Stimulated activated CD4-positive, alpha-beta T cell treated with anti-CD3 and anti-CD28 coated beads, TNF-alpha, amount 100 ng/mL, for 24 hours (primary cell): ENCODE results near the gene PPP4C.
"Not testable (repeated sequence)": the region's sequence is repeated elsewhere in the genome, so short reads cannot be mapped to it uniquely, and the experiment has no call there.

Experiments used
- DNase-seq, 3 experiments: peaks; one replicate each; pipeline ENCODE4 v3.0.0-alpha.2; 2020; ENCODE audit warnings: low read depth in 3 of 3

PPP4C gene

GRCh38 chr16:30075503-30076275, at the start of gene PPP4C:
TSS of gene PPP4C (plus strand) at chr16:30075994. CDS start at chr16:30076378, 384 bp downstream.
- peak; percentile 80 to 91 (median 82) for DNase-seq

DNA sequence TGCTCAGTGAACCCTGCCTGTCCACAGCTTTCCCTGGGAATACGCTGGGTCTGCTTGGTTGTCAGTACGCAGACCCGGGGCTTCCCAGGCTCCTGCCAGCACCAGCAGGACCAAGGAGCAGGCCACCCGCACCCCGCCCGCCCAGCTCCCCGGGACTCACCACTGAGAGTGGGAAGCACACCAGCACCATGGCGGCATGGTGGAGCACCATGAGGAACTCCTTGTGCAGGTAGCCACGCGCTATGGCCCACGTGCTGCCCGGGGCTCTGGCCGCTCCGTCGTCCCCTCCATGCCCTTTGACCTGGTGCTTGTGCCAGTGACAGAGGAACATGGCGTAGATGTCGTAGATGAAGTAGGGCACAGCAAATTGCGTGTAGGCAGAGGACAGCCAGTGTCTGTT, 49.3 kb upstream of the PPP4C start:
- no peak for DNase-seq

DNA sequence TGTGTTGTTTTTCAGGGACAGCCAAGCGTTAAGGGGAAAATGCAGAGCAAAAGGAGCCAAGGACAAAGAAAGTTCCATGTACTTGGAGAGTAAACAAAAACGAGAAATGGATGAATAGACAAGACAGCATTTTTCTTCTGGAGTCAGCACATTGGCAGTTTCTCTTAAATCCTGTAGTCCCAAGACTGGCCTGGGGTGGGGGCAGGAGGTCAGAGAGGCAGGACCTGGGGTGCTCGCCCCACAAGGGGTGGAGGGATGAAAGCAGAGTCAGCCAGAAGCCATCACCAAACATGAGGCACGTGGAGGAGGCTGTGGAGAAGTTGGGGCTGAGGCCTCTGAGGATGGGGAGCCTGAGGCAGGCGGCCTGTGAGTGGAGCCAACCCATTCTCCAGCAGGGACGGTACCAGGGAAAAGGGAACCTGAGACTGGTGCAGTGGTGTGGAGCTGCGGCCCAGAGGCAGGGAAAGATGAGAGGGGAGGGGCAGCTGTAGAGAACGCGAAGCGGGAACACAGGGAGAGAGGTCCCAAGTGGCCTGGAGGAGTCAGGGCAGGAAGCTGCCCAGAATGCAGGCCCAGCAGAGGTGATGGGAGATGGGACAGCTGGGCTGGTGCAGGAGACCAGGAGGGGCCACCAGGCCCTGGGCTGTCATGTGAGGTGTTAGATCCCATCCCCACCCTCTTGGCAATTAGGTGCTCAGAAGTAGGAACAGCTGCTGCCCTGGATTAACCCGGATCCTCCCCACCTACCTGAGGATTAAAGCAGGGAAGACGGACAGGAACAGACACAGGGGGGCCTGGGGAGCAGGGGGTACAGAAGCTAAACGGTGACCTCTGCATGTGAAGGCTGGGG, 48.0 kb upstream of the PPP4C start:
- no peak for DNase-seq

DNA sequence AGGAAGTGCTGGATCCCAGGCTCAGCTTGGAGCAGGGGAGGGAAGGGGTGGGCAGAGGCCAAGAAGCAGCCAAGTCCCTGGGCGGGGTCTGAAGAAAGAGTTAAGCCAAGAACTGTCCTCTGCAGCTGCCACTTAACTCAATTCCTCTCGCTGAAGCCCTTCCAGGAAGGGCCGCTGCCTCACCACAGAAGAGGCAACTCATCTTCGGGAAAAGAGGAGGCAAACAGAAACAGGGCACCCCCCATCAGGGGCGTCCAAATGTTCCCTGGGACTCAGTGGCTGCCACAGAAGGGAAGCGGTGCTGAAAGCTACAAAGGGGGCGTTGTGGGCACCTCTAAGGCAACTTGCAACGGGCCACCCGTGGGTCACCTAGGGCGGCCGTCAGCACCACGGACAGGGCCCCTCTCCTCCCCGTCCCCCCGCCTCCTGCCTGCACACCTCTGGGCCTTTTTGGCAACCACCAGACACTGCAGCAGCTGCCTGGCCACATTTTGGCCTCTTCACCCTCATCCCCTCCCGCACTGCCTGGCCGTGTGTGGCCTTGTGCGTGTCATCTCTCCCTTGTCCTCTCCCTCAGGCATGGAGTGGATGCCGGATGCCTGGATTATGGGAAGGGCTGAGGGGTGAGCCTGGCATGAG, 47.2 kb upstream of the PPP4C start:
- DNase-seq = no peak

GRCh38 chr16:30030011-30030685, 45.6 kb upstream of the PPP4C start:
- DNase-seq = no peak

GRCh38 chr16:30030841-30031413, 44.9 kb upstream of the PPP4C start, which contains the start of gene TLCD3B:
TSS of gene TLCD3B (minus strand) at chr16:30031271. CDS start at chr16:30030527, 744 bp downstream.
- no peak for DNase-seq

DNA sequence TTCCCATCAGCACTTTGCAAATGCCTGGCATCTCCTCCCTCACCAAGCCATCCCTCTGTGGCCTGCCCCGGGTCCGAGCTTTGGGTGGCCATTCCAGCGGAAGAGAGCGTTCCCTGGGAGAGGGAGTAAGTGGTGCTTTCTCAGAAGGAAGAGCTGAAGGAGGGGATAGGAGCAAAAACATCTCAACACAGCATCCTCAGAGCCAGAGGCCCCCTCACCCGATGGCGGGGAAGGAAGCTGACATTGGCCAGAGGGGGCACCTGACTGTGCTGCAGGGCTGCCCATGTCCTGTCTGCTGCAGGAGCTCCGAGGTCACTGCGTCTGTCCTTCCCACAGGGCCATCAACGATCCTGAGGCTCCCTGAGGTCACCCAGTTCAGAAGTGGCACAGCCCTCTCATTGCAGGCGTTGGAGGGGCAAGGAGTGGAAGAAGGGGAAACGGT, 44.3 kb upstream of the PPP4C start:
- DNase-seq = no peak

DNA sequence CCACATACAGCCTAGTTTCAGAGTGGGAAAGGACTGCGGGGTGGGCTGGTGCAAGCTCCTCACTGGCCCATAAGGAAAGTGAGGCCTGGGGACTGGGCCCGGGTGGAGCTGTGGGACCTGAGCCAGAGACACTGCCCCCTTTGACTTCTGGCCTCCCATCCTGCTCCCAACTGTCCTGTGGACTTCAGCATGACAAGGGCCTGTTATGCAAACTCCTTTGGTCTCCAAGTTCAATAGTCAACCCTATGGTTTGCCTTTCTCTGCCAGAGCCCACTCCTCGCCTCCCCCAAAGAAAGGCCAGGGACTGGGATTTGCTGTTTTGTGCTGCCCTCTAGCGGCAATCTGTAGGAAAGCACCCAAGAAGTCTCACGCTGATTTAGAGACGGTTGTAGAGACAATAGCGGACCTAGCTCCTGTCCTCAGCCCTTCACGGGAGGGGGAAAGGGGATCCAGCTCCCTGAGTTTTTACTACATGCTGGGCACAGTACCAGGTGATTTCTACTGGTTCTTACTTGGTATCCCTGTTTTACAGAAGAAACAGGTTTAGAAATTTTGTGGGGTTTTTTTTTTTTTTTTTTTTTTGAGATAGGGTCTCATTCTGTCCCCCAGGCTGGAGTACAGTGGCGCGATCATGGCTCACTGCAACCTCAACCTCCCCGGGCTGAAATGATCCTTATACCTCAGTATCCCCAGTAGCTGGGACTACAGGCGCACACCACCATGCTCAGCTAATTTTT, 43.5 kb upstream of the PPP4C start:
- peak; percentile 46 to 61 (median 59) for DNase-seq

GRCh38 chr16:30033270-30033669, 42.5 kb upstream of the PPP4C start:
- no peak for DNase-seq

- DNase-seq = no peak
Observed at GRCh38 chr16:30040221-30040620, 35.6 kb upstream of the PPP4C start.

GRCh38 chr16:30040690-30041089, 35.1 kb upstream of the PPP4C start:
- DNase-seq = not testable (repeated sequence)

GRCh38 chr16:30041841-30042240, 34.0 kb upstream of the PPP4C start:
- DNase-seq = no peak

DNA sequence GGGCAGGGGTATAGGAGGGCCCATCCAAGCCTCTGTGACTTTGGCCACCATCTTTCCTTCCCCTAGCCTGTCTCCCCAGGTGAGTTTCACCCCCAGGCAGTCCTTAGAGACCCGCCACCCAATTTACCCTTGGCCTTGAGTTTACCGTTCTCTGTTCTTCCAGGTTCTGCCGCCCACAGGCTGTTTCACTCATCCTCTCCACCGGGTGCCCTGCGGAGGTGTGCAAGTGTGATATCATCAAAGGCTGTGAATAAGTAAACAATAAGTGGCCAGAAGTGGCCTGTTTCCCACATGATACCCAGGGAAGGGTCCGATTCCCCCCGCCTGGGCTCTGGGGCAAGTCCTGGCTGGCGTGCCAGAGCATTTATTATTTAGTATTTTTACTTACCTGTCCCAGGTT, 29.6 kb upstream of the PPP4C start:
- DNase-seq = no peak

- DNase-seq = no peak
Observed at GRCh38 chr16:30046588-30046987, 29.2 kb upstream of the PPP4C start.

DNA sequence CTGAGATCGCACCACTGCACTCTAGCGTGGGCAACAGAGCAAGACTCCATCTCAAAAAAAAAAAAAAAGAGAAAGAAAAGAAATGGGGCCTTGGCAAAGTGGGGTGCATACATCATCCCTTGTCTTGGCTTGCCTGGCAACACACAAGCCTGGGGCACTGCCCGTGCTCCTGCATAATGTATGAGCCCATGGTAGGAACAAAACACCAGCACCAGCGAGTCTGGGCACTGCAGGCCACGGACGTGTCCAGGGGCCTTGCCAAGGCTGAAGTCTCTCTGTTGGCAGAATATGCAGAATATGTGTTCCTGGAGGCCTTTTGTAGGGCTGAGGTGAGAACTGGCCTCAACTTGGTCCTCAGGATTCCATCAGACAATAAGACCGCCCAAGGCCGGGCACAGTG, 25.9 kb upstream of the PPP4C start:
- DNase-seq = no peak

DNA sequence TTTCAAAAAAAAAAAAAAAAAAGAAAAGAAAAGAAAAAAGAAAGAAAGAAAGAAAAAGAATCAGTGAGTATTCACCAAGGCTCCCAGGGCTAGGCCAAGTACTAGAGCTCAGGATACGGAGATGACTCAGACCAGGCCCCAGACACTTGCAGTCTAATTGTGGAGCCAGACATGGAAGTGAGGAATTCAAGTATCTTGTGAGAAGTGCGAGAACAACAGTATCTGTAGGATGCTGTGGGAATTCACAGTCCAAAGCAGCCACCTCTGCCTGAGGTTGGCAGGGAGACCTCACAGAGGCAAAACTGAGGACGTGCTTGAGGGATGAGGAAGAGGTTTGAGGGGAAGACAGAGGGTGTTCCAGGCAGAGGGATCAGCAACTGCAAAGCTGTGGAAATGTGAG, 24.3 kb upstream of the PPP4C start:
- DNase-seq = no peak

GRCh38 chr16:30052671-30053372, 23.0 kb upstream of the PPP4C start:
- peak; percentile 85 to 93 (median 88) for DNase-seq

DNA sequence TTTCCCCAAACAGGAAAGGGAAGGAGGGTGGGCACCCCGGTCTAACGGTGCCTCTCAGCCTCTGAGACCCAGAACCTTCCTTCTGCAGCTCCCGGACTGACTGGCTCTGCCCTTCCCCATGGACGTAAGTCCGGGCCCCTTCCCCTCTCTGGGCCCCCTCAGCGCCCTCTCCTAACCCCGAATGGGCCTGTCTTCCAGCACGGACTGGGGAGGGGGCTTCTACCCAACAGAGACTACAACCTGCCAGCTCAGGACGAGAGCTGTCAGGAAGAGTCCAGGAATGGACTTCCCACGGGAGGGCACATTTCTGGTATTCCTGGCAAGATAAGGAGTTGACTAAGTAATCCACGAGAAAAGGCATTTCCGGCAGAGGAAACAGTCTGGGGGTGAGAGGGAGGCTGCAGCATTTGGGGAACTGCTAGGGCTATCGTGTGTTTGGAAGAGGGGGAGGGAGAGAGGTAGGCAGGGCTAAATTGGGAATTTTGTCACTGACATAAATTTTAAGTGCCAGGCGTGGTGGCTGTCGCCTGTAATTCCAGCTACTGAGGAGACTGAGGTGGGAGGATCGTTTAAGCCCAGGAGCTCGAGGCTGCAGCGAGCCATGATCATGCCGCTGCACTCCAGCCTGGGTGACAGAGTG, 22.3 kb upstream of the PPP4C start:
- no peak for DNase-seq

- DNase-seq = no peak
Observed at GRCh38 chr16:30054451-30054850, 21.3 kb upstream of the PPP4C start.
